MM.1S (cell line): ENCODE measurements around the gene TUFM.

Experiments used
- DNase-seq: peaks from one replicate; pipeline ENCODE4 v3.0.0-alpha.2; 2015
- H2AFZ ChIP-seq: fragments of 300-600 bp; sonication (generic); 2 replicates; pipeline ENCODE4 v1.6.0; 2016; ENCODE audit warnings: antibody characterized with exemption, low read length
- H3F3A ChIP-seq: fragments of 300-600 bp; sonication (generic); 2 replicates; pipeline ENCODE4 v1.6.1; 2016; ENCODE audit warnings: mild to moderate bottlenecking, antibody characterized with exemption, low read length, moderate library complexity, mixed read lengths; ENCODE audit not compliant: insufficient read depth
- H3K27ac ChIP-seq: fragments of 300-600 bp; sonication (generic); 2 replicates; pipeline ENCODE4 v1.5.1; 2016; ENCODE audit warnings: mild to moderate bottlenecking, low read length
- H3K27me3 ChIP-seq: fragments of 300-600 bp; sonication (generic); replicated peaks from 2 replicates; pipeline ENCODE4 v1.6.0; 2016; ENCODE audit warnings: low read length; ENCODE audit not compliant: insufficient read depth
- H3K36me3 ChIP-seq: fragments of 300-600 bp; sonication (generic); replicated peaks from 2 replicates; pipeline ENCODE4 v1.6.1; 2016; ENCODE audit warnings: mild to moderate bottlenecking, low read length, mixed read lengths; ENCODE audit not compliant: insufficient read depth
- H3K4me1 ChIP-seq: fragments of 300-600 bp; sonication (generic); 2 replicates; pipeline ENCODE4 v1.6.1; 2016; ENCODE audit warnings: low read length, mixed read lengths
- H3K4me2 ChIP-seq: fragments of 300-600 bp; sonication (generic); 2 replicates; pipeline ENCODE4 v1.6.0; 2016; ENCODE audit warnings: low read depth, low read length
- H3K4me3 ChIP-seq: fragments of 300-600 bp; sonication (generic); 2 replicates; pipeline ENCODE4 v1.5.1; 2016; ENCODE audit warnings: low read length, mixed read lengths
- H3K79me2 ChIP-seq: fragments of 300-600 bp; sonication (generic); 2 replicates; pipeline ENCODE4 v1.6.1; 2016; ENCODE audit warnings: mixed run types, low read length, mixed read lengths
- H3K9ac ChIP-seq: fragments of 300-600 bp; sonication (generic); 2 replicates; pipeline ENCODE4 v1.6.1; 2016; ENCODE audit warnings: low read length, mixed read lengths
- H3K9me2 ChIP-seq: fragments of 300-600 bp; sonication (generic); replicated peaks from 2 replicates; pipeline ENCODE4 v1.6.1; 2016; ENCODE audit warnings: mild to moderate bottlenecking, low read length, mixed read lengths; ENCODE audit not compliant: insufficient read depth
- H3K9me3 ChIP-seq: fragments of 300-600 bp; sonication (generic); replicated peaks from 2 replicates; pipeline ENCODE4 v1.6.1; 2016; ENCODE audit warnings: mild to moderate bottlenecking, low read length, mixed read lengths; ENCODE audit not compliant: insufficient read depth
- H4K20me1 ChIP-seq: fragments of 300-600 bp; sonication (generic); 2 replicates; pipeline ENCODE4 v1.6.1; 2016; ENCODE audit warnings: mild to moderate bottlenecking, low read length, moderate library complexity, mixed read lengths; ENCODE audit not compliant: insufficient read depth
- EZH2 ChIP-seq: fragments of 300-600 bp; sonication (generic); optimal IDR thresholded peaks from 2 replicates; pipeline ENCODE3; 2017; ENCODE audit warnings: low read depth, mild to moderate bottlenecking, antibody characterized with exemption, low read length, mixed read lengths
- EZH2phosphoT487 ChIP-seq: fragments of 300-600 bp; sonication (generic); IDR thresholded peaks from 2 replicates; pipeline ENCODE4 v1.6.1; 2018; ENCODE audit warnings: antibody characterized with exemption, low read length
- TF ChIP-seq, protein P1 (sequence below): fragments of 300-600 bp; sonication (generic); IDR thresholded peaks from 2 replicates; pipeline ENCODE4 v1.5.1; 2016; ENCODE audit warnings: antibody characterized with exemption, low read length, mixed read lengths

Gene TUFM

DNA sequence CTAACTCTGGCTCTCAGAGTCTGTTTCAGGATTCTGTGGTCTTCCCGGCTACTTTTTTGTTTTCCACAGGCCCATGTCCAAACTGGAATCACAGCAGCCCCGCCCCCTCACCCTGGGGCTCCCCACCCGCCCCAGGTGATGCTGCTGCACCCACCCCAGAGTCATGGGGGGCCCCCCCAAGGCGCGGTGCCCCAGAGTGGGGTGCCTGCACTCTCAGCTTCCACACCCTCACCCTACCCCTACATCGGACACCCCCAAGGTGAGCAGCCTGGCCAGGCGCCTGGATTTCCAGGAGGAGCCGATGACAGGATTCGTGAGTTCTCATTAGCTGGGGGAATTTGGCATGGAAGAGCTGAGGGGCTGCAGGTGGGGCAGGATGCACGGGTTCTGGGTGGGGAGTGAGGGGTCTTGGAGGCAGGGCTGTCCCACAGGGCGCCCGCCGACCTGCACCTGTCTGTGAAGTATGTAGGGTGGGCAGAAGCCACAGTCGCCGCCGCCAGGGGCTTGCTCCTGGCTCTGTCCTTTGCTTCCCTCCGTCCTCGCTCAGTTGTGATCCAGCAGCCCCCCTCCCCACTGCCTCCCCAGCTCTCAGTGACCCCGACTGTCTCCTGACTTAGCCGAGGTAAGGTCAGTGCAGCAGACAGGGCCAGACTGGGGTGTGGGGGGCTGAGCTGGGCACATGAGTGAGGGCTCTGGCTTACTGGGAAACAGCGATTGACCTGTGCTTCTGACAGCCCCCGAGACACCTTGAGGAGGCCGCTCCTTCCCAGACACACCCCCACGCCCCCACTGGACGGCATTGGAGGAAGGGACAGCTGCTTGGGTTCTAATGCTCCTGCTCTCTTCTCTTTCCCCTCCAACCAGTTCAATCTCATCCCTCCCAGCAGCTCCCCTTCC is 10.0 kb downstream of the TUFM start:
- TF ChIP-seq EZH2 (no peak), EZH2phosphoT487 (no peak)
- TF ChIP-seq, protein P1, sequence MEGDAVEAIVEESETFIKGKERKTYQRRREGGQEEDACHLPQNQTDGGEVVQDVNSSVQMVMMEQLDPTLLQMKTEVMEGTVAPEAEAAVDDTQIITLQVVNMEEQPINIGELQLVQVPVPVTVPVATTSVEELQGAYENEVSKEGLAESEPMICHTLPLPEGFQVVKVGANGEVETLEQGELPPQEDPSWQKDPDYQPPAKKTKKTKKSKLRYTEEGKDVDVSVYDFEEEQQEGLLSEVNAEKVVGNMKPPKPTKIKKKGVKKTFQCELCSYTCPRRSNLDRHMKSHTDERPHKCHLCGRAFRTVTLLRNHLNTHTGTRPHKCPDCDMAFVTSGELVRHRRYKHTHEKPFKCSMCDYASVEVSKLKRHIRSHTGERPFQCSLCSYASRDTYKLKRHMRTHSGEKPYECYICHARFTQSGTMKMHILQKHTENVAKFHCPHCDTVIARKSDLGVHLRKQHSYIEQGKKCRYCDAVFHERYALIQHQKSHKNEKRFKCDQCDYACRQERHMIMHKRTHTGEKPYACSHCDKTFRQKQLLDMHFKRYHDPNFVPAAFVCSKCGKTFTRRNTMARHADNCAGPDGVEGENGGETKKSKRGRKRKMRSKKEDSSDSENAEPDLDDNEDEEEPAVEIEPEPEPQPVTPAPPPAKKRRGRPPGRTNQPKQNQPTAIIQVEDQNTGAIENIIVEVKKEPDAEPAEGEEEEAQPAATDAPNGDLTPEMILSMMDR: no peak
- H3K9ac ChIP-seq: no peak overlapping the region
- DNase-seq: no peak
- no peak overlapping the region for H3K4me3 ChIP-seq
- H3K79me2 ChIP-seq: peaks cover 31% of the 10 kb centered on the region
- H3F3A ChIP-seq: peaks cover 18% of the 10 kb centered on the region
- no peaks in the 10 kb centered on the region for H3K9me2 ChIP-seq
- H4K20me1 ChIP-seq: peaks cover 8% of the 10 kb centered on the region; the same call in 1 of the 2 replicates
- no peaks in the 10 kb centered on the region for H3K4me1 ChIP-seq
- H3K27me3 ChIP-seq: no peaks in the 10 kb centered on the region
- H3K9me3 ChIP-seq: no peaks in the 10 kb centered on the region
- H3K36me3 ChIP-seq: peaks cover 27% of the 10 kb centered on the region
- no peak overlapping the region for H3K27ac ChIP-seq
- no peak overlapping the region for H2AFZ ChIP-seq
- no peak overlapping the region for H3K4me2 ChIP-seq

GRCh38 chr16:28834873-28835863 is 11.0 kb downstream of the TUFM start:
- no peaks in the 10 kb centered on the region for H3K9me2 ChIP-seq
- no peak overlapping the region for H3K4me3 ChIP-seq
- no peak for DNase-seq
- H2AFZ ChIP-seq: no peak overlapping the region
- H3K9ac ChIP-seq: no peak overlapping the region
- H3K9me3 ChIP-seq: no peaks in the 10 kb centered on the region
- H3F3A ChIP-seq: peaks cover 18% of the 10 kb centered on the region
- H3K79me2 ChIP-seq: peaks cover 41% of the 10 kb centered on the region
- H3K4me1 ChIP-seq: no peaks in the 10 kb centered on the region
- H3K36me3 ChIP-seq: peaks cover 36% of the 10 kb centered on the region
- no peak overlapping the region for H3K27ac ChIP-seq
- H4K20me1 ChIP-seq: peaks cover 8% of the 10 kb centered on the region; the same call in 1 of the 2 replicates
- H3K27me3 ChIP-seq: no peaks in the 10 kb centered on the region
- TF ChIP-seq, protein P1: no peak
- TF ChIP-seq EZH2 (no peak), EZH2phosphoT487 (no peak)
- no peak overlapping the region for H3K4me2 ChIP-seq

DNA sequence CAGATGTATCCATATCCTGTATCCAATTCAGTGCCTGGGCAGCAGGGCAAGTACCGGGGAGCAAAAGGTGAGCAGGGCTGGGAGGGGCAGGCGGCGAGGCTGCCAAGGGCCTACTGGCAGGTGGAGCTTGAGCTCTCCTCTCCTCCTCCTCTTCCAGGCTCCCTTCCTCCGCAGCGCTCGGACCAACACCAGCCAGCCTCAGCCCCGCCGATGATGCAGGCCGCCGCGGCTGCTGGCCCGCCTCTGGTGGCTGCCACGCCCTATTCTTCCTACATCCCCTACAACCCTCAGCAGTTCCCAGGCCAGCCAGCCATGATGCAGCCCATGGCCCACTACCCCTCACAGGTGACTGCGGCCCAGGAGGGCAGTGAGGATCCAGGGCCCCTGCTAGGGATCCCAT is 11.8 kb downstream of the TUFM start:
- DNase-seq: no peak
- Histone ChIP-seq H2AFZ (no peak overlapping the region), H3K4me2 (no peak overlapping the region), H3K79me2 (peaks cover 49% of the 10 kb centered on the region), H3K9me3 (no peaks in the 10 kb centered on the region), H3K4me3 (no peak overlapping the region), H3K9ac (no peak overlapping the region), H3K4me1 (no peaks in the 10 kb centered on the region), H3K36me3 (peaks cover 44% of the 10 kb centered on the region), H3K27me3 (no peaks in the 10 kb centered on the region), H3K9me2 (no peaks in the 10 kb centered on the region), H3F3A (peaks cover 18% of the 10 kb centered on the region), H3K27ac (no peak overlapping the region), H4K20me1 (peaks cover 8% of the 10 kb centered on the region; the same call in 1 of the 2 replicates)
- TF ChIP-seq EZH2phosphoT487 (no peak), EZH2 (no peak)
- TF ChIP-seq, protein P1: no peak
